Raji (cell line): Measurements from ENCODE around the gene ATP7B.

Experiments used
- POLR2A ChIP-seq: IDR thresholded peaks from 2 replicates; pipeline ENCODE4 v1.6.1; 2011; ENCODE audit warnings: low read depth, low read length, control low read depth; ENCODE audit not compliant: insufficient read depth

ATP7B gene

DNA sequence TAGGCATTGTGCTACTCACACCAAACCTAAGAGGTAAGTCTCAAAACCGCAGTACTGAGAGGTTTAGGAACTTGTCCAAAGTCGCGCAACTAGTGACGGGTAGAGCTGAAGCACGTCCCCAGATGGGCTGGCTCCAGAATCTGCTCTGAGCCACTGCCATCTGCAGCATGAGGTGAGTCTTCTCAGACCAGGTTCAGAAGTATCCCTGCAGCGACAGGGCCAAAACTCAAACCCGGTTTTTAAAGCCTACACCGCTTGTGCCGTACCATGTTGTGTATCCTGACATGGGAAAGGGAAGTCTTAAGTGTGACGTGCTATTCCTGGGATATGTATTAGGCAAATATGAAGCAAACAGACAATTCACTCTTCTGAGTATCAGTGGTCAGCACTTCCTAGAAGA lies 45.1 kb downstream of the ATP7B start:
- TF ChIP-seq POLR2A, result no peak

DNA sequence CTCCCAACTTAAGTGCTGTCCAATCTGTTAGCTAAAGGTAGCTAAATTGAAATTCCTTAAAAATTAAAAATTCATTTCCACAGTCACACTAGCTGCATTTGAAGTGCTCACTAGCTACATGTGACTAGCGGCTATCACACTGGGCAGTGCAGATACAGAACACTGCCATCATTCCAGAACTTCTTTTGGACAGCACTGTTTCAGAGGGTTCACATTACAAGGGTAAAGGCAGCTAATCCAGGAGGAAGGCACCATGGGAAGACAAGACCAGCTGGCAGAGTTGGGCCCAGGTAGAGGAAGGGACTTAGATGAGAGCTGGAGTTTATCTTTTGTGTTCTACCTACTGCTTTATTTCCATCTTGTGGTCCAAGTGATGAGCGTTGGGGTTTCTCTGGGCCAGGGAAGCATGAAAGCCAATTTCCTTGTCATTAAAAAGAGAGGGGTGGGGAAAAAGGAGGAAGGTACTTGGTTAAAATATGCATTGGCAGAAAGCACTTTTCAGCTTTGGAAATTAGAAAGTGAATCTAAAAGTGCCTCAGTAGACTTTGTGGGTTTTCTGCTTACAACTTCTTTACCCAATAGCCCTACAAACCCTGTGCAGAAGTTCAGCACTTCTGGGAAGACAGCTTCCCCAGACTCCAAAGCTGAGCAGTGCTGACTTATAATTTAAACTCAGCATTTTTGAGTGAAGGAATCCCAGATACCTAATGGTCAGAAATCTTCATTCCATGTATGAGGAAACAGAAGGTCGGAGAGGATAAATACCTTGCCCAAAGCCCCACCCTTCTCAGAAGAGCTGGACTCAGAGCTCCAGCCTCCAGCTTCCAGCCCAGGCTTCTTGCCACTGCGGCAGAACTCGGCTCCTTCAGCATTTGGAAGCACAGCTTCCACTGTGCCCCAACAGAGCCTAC lies 49.5 kb downstream of the ATP7B start:
- no peak for TF ChIP-seq POLR2A

DNA sequence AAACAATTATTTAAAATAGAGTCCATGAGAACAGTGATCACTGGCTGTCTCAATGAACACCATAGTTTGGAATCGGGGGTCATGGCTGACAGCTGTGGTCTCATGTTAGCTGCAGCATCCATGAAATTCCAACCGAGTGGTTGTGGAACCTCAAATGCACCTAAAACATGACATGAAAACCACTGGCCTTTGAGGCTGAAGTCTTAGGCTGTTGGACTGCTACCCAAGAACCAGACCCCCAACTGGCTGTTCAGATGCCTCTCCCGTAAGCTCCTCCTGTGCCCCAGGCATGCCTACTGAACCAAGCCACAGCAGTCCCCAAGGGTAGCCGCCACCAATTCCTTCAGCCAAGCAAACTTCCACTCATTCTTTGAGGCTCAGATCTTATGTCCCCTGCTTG lies 50.5 kb downstream of the ATP7B start:
- no peak for TF ChIP-seq POLR2A

DNA sequence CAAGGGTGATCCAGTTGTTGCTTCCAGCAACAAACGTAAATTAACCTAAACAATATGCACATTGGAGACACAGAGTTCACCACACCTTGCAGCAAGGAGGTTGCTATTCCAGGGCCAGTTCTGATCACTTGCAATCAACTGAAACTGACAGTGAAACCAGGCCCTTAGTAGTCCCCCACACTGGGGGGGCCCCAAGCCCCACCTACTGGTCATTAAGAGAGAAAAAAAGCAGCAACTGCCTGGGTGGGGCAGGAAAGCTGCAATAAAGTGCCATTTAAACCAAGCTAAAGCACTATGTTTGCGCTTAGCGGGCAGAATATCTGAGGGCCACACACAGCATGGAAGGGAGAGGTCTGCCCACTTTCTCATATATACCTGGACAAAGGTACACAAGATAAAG lies 51.5 kb downstream of the ATP7B start:
- no peak for TF ChIP-seq POLR2A

DNA sequence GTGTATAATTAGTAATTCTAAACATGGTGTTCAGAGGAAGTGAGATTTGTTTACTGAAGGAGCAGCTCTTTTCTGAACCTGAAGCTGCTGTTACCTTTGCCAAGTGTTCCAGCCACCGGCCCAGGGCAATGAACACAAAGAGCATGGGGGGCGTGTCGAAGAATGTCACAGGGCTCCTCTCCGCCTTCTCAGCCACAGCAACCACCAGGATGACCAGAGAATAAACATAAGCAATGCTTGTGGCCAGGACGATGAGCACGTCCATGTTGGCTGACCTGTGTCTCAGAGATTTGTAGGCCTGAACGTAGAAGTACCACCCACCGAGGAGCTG lies 53.1 kb downstream of the ATP7B start:
- TF ChIP-seq POLR2A, result no peak

DNA sequence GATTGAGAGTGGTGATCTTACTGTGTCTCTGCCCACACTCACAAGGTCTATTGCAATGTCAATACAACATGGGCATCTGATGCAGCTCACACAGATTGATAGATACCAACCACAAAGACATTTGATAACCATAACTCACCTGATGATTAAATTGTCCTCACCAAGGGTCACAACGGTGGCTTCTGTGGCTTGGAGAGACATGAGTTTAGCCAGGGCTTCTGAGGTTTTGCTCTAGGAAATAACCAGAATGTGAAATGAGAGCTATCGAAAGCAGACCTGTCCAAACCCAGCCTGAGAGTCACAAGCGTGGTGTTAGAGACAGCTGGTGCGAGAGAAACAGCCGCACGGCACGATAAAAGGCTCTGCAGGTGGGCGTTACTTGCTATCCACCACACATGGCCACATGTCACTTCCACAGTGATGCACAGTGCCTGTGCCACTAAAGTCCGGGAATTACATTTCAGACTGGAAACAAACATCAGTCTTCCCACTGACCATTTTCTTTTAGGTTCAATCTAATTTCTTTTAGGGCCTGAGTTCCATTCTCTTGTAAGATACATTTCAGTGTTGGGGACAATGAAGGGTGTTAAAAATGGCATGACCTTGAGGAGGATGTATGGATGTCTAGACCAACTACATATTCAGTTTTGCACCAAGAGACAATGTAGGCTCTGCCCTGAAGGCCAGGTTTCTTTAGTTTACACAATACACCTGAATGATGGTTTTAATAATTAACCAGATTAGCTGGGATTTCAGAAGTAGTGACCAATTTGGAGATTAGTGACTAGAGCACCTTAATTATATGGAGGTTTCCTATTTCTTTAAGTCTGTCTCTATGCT lies 53.7 kb downstream of the ATP7B start:
- TF ChIP-seq POLR2A, result no peak

DNA sequence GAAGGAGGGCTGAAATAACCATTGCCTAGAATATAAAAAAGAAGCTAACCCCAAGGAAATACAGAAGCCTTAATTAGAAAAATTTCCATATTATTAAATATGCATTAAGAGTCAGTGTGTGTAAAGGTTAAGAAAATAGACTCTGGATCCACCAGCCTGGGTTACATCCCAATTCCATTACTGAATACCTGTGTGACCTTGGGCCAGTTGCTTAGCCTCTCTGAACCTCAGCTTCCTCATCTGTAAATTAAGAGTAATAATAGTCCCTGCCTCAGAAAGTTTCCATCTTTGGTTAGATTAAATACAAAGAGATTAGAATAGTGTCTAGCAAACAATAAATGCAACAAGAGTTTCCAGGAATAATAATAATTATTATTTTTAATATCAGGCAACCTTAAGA lies 54.5 kb downstream of the ATP7B start:
- TF ChIP-seq POLR2A, result no peak

DNA sequence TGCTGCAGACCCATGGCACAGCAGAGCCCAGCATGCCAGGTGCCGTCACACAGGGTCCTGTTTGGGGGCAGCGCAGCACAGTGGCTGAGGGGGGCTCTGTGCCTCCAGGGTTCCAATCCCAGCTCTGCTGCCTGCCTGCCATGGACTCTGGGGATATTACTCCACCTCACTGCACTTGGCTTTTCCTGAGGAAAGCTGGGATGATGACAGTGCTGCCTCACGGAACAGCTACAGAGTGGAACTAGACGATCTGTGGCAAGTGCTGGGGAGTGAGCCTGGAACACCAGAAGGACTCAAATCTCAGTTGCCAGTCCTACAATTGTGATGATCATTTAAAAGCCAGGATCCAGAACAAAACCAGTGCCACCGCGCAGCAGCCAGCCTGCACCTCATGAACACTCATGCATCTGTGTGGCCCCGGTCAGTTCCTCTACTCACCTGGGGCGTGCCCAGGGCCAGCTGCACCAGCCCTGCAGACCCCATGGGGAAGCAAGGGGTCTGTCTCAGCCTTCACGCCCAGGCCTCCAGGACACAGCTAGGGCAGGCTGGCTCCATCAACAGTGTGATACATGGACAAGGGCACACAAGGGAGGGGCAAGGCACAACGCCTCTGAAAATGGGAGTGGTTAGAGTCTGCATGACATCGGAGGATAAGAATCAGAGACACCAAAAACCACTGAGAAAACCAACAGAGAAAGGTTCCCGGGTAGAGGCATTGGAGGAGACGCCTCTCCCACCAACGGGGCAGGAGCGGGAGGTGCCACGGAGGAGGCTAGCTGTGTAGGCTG lies 55.2 kb downstream of the ATP7B start:
- no peak for TF ChIP-seq POLR2A

DNA sequence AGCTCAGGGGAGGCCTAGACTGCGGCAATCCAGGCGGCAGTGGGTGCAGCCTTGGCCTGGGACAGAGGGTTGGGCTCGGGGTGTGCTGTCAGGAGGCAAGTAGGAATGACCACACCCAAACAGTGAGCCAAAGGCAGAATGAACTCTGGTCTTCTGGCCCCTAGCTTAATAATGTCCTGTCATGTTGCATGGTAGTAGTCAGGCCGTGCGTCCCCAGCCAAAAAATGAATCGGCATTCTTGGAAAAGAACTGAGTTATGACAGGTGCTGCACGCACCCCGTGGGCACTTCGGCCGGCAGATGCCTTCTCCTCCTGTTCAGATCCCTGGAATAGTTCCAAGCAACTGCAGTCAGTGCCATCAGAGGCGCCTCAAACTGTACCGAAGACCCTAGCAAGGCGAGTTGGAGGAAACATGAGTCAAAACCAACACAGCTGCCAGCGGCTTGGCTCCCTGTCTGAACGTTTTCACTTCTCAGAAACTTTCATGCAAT lies 55.9 kb downstream of the ATP7B start:
- no peak for TF ChIP-seq POLR2A

DNA sequence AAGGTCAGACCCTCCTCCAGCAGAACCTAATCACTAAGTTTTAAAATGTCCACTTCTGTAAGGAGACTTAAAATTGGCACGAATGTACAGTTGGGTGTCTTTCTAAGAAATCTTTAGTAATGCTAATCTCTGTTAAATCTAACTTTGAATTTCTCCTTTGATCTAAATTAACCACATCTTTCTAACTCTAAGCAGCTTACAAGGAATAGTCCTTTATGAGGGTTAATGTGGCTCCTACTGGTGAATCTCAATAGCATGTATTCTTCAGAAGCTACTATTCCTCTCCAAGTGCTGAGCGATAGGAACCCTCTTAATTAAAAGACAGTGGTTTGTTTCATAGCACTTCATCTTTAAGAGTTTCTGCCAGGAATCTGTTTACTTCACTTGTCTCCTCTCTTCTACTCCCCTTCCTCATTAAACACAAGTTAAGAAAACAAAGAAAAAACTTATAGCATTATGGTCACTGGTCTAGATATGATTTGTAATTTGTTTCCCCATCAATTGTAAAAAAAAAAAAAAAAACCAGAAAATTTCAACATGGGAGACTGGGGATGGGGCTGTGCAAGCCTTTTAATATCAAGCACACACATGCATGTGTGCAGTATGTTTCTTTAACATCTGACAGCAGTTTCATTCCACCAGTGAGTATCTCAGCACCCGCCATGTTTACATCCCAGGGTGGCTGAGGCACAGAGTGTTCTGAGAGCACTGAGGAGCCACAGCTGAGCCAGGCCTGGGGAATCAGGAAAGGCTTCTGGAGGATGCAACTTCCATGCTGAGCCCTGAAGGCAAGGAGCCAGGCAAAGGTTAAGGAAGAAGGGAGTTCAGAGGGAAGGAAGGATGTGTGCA lies 57.7 kb downstream of the ATP7B start:
- no peak for TF ChIP-seq POLR2A

DNA sequence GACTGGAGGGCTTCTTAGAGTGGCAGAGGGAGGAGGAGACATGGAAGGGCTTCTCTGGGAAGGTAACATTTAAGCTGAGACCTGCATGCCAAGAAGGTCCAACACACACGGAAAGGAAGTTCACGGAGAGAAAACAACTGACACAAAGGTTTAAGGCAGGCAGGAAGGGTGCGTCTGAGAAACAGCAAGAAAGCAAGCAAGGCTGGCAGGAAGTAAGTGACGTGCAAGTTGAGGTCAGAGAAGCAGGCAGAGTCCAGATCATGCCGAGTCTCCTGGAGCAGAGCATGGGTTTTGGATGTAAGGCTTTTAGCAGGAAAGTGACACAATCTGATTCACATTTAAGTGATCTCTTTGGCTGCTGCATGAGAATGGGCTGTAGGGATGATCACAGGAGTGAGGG lies 60.5 kb downstream of the ATP7B start:
- no peak for TF ChIP-seq POLR2A

DNA sequence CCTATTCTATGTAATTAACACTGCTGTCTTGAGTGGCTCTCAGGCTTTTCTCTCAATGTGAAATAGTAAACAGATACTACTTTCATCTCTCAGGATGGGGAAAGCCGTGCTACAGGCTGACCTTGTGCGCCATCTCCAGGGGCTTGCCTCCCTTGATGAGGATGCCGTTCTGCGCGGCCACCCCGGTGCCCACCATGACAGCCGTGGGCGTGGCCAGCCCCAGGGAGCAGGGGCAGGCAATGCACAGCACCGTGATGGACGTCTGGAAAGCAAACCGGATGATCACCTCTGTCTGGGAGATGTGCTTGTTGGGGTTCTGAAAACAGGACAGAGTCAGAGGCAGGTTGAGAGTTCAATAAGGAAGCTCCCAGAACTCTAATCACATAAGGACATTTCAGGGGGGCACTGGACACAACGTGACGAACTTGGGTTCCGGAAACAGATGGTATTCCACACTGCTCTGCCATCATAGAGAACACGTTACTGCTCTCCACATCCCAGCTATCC lies 65.0 kb downstream of the ATP7B start:
- TF ChIP-seq POLR2A, result no peak

DNA sequence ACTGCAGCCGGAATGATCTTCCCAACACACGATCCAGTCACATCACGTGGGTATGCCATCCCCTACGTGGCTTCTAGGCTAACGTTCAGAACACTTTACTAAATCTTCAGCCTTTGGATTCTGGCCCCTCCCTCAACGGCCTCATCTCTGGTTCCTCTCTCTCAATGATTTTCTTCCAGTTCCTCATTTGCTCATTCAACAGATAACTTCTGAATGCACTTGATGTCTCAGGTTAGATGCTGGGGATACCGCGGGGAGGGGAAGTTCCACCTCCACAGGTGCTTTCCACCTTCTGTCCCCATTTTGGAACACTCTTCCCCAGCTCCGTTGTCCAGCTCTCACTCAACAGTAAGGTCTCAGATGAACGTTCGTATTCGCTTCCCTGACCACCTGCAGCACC lies 66.1 kb downstream of the ATP7B start:
- no peak for TF ChIP-seq POLR2A

DNA sequence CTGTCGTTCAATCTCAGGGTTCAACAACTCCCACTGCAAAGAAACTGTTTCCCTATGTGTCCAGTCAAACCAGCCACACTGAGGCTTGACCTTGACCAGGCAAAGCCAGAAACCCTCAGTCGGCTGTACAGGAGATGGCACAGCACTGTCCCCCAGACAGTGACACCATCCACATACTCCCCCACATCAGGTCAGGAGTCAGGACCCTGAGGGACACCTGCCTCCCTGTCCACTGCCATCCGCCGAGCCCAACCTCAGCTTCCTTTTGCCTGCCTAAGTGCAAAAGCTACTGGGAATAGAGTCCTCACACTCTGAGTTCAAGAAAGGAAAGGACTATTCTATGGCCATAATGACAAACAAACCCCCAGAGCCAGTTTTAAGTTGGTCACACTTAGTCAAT lies 66.8 kb downstream of the ATP7B start:
- TF ChIP-seq POLR2A, result no peak

DNA sequence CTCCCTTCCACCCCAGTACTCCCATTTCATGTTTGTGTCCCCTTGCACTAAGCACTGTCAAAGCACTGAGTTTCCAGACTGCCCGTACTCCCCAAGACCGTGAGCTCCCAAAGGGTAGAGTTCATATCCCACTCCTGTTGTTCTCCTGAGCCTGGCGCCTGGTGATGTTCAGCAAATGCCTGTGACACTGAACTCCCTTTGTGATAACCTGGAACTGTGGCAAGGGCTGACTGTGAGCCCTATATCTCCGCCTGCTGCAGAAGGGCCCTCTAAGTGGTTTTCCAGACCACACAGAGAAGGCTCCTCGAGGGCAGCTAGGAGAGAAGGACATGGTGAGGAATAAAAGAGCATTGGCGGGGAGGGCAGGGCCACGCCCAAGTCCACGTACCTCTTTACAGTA lies 67.5 kb downstream of the ATP7B start:
- no peak for TF ChIP-seq POLR2A

DNA sequence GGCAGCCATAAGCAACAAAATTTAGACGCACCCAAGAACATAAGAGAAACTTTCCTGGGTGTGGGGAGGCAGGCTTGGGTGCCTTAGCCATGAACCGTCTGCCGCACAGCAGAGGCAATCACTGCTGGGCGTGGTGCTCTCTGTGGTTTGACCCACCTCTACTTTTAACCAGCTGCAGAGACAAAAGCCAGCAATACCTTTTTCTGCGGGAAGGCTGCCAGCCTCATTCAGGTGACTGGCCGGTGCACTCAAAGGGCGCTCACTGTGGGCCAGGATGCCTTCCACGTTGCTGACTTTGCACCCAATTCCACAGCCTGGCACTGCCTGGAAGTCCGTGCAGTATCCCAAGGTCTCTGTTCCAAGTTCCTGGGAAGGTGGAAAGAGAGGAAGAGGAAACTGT lies 69.1 kb downstream of the ATP7B start:
- no peak for TF ChIP-seq POLR2A
